WTC11 (cell line): ENCODE results near the gene SMCO1.
"Not testable (repeated sequence)": the region's sequence is repeated elsewhere in the genome, so short reads cannot be mapped to it uniquely, and the experiment has no call there.

Experiments used
- AFF4 ChIP-seq: sonication (generic); formaldehyde crosslinking; IDR thresholded peaks from 2 replicates; pipeline ENCODE4 v1.8.1; 2023; ENCODE audit warnings: mild to moderate bottlenecking, missing genetic modification reagents, borderline replicate concordance
- CTCF ChIP-seq: fragments of 200-600 bp; IDR thresholded peaks from 2 replicates; pipeline ENCODE4 v1.8.0; 2022; ENCODE audit warnings: antibody characterized with exemption
- JUN ChIP-seq: sonication (generic); formaldehyde crosslinking; IDR thresholded peaks from 2 replicates; pipeline ENCODE4 v1.8.0; 2023; ENCODE audit warnings: mild to moderate bottlenecking, missing genetic modification reagents
- NR3C1 ChIP-seq: sonication (generic); formaldehyde crosslinking; conservative IDR thresholded peaks from 2 replicates; pipeline ENCODE4 v1.8.1; 2023; ENCODE audit warnings: low read depth, mild to moderate bottlenecking, missing genetic modification reagents
- SP1 ChIP-seq: sonication (generic); formaldehyde crosslinking; conservative IDR thresholded peaks from 2 replicates; pipeline ENCODE4 v1.8.1; 2022; ENCODE audit warnings: missing genetic modification reagents
- TF ChIP-seq, protein P1 (sequence below): sonication (generic); formaldehyde crosslinking; IDR thresholded peaks from 2 replicates; pipeline ENCODE4 v1.8.1; 2023; ENCODE audit warnings: mild to moderate bottlenecking, missing genetic modification reagents, moderate library complexity

GRCh38 chr3:196549312-196549711, 34.2 kb upstream of the SMCO1 start:
- TF ChIP-seq, protein P1, sequence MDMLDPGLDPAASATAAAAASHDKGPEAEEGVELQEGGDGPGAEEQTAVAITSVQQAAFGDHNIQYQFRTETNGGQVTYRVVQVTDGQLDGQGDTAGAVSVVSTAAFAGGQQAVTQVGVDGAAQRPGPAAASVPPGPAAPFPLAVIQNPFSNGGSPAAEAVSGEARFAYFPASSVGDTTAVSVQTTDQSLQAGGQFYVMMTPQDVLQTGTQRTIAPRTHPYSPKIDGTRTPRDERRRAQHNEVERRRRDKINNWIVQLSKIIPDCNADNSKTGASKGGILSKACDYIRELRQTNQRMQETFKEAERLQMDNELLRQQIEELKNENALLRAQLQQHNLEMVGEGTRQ (CRISPR knock-in tag) = not testable (repeated sequence)
- not testable (repeated sequence) for TF ChIP-seq CTCF; NR3C1; AFF4 (CRISPR knock-in tag); JUN (CRISPR knock-in tag); SP1 (CRISPR knock-in tag)
